Panc1 (cell line): ENCODE results near the gene LRRC56.

Experiments
- POLR2AphosphoS5 ChIP-seq: IDR thresholded peaks from 2 replicates; pipeline ENCODE4 v1.6.1; 2012; ENCODE audit warnings: mild to moderate bottlenecking, low read depth, low read length, moderate library complexity
- TF ChIP-seq, protein P1 (sequence below): fragments of 450-650 bp; IDR thresholded peaks from 2 replicates; pipeline ENCODE4 v1.5.1; 2017; ENCODE audit warnings: mild to moderate bottlenecking
- TF ChIP-seq, protein P2 (sequence below), 2 experiments: IDR thresholded peaks; 2 replicates each; pipeline ENCODE4 v1.6.1; 2011 to 2012; ENCODE audit warnings: low read depth in 2 of 2, control low read depth in 1 of 2, low read length in 1 of 2, mild to moderate bottlenecking in 1 of 2, moderate library complexity in 1 of 2; ENCODE audit not compliant: insufficient read depth in 1 of 2

DNA sequence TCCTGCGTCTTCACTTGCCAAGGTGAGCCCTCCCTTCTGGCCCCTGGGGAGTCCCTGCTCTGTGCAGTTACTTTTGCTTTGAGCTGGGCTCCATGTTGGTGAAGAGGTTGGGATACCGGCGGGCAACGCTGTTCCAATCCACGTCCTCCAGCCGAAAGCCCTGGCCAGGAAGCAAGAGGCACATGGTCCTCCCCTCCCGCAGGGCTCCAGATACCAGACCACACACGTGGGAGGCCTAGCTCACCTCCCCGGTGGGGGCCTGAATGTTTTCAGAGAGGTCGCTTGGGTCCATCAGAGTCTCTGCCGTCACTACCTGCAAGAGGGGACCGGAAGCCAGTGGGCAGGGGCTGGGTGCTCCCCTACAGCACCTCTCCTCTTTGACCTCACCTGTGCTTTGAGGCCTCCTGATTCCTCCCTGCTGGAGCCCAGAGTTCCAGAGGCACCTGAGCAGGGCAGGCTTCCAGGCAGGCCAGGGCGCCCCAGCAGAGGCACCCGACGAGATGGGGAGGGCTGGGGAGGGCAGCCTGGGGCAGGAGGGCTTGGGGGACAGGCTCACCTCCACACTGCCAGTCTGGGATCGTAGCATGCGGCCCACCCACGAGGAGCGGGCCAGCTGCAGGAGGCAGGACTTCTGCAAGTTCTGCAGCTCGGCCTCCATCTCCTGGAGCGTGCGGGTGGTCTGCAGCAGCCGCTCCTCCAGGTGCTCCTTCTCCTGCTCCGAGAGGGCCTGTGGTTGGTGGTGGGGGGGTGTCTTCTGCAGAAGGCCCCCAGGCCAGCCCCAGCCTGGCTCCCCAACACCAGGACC is 20.2 kb downstream of the LRRC56 start:
- TF ChIP-seq, protein P1, sequence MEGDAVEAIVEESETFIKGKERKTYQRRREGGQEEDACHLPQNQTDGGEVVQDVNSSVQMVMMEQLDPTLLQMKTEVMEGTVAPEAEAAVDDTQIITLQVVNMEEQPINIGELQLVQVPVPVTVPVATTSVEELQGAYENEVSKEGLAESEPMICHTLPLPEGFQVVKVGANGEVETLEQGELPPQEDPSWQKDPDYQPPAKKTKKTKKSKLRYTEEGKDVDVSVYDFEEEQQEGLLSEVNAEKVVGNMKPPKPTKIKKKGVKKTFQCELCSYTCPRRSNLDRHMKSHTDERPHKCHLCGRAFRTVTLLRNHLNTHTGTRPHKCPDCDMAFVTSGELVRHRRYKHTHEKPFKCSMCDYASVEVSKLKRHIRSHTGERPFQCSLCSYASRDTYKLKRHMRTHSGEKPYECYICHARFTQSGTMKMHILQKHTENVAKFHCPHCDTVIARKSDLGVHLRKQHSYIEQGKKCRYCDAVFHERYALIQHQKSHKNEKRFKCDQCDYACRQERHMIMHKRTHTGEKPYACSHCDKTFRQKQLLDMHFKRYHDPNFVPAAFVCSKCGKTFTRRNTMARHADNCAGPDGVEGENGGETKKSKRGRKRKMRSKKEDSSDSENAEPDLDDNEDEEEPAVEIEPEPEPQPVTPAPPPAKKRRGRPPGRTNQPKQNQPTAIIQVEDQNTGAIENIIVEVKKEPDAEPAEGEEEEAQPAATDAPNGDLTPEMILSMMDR, result no peak
- no peak for TF ChIP-seq POLR2AphosphoS5
- TF ChIP-seq, protein P2, sequence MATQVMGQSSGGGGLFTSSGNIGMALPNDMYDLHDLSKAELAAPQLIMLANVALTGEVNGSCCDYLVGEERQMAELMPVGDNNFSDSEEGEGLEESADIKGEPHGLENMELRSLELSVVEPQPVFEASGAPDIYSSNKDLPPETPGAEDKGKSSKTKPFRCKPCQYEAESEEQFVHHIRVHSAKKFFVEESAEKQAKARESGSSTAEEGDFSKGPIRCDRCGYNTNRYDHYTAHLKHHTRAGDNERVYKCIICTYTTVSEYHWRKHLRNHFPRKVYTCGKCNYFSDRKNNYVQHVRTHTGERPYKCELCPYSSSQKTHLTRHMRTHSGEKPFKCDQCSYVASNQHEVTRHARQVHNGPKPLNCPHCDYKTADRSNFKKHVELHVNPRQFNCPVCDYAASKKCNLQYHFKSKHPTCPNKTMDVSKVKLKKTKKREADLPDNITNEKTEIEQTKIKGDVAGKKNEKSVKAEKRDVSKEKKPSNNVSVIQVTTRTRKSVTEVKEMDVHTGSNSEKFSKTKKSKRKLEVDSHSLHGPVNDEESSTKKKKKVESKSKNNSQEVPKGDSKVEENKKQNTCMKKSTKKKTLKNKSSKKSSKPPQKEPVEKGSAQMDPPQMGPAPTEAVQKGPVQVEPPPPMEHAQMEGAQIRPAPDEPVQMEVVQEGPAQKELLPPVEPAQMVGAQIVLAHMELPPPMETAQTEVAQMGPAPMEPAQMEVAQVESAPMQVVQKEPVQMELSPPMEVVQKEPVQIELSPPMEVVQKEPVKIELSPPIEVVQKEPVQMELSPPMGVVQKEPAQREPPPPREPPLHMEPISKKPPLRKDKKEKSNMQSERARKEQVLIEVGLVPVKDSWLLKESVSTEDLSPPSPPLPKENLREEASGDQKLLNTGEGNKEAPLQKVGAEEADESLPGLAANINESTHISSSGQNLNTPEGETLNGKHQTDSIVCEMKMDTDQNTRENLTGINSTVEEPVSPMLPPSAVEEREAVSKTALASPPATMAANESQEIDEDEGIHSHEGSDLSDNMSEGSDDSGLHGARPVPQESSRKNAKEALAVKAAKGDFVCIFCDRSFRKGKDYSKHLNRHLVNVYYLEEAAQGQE (IDR thresholded peaks at IDR 0.05; ENCODE audit: insufficient read depth in 1 of 2, low read depth in 2 of 2, low read length in 1 of 2), result no peak
